ENCODE data around the gene ROBO1. TPM values are rescaled to one million over a fixed set of nuclear protein-coding genes. Genes with fewer than 3 reads are reported as not detected.

ROBO1 gene
- total RNA-seq, 1 donor from 2014 or later: 31.7 TPM

DNA sequence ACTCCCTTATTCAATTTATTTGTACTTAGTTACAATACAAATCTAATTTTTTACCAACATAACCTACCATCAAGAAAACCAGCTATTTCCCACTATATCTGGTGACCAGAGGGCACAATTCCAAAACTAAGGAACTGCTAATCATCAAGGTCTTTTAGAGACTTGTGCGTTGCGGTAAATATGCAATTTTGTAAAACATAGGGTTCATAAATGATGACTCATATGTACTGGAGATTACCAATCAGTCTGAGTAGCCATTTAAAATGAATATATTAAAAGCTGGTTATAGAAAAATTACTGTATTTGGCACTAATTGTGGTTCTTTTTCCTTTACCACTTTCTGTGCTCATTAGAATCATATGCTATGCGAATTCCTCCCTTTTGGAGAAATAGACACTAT lies 859.6 kb downstream of the ROBO1 start:
- no peaks in the 10 kb centered on the region for H3K27me3 ChIP-seq (ENCODE audit: control insufficient read depth, insufficient read depth, low read length)
- no peak for TF ChIP-seq CTCF (IDR thresholded peaks at IDR 0.05; ENCODE audit: insufficient read depth, low read length, poor library complexity, severe bottlenecking)
- H3K36me3 ChIP-seq (ENCODE audit: control insufficient read depth, insufficient read depth, low read length): no peaks in the 10 kb centered on the region
- no peak overlapping the region for H3K4me3 ChIP-seq (ENCODE audit: low read depth, low read length)
- no peak for DNase-seq (ENCODE audit: low read depth)

DNA sequence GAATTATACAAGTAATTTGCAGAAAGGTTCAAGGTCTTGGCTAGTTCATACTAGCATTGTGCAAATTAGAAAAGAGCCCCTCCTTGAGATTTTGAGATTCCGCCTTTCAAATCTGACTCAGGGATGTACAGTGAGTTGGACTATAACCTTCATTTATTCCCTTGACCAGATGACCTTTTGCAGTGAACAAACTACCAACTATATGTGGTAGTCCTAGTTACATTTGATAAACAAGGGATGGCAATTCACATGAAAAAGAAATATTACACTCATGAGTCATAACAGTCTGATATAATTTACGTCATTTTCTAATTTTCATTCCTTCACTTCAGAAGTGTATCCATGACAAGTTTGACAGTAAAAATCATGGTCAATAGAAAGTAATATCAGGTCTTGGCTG lies 860.4 kb downstream of the ROBO1 start:
- no peak for TF ChIP-seq CTCF (IDR thresholded peaks at IDR 0.05; ENCODE audit: insufficient read depth, low read length, poor library complexity, severe bottlenecking)
- Histone ChIP-seq H3K36me3 (ENCODE audit: control insufficient read depth, insufficient read depth, low read length) (no peaks in the 10 kb centered on the region), H3K27me3 (ENCODE audit: control insufficient read depth, insufficient read depth, low read length) (no peaks in the 10 kb centered on the region), H3K4me3 (ENCODE audit: low read depth, low read length) (no peak overlapping the region)
- no peak for DNase-seq (ENCODE audit: low read depth)

GRCh38 chr3:78906930-78907329 lies 860.9 kb downstream of the ROBO1 start:
- no peak for DNase-seq (ENCODE audit: low read depth)
- TF ChIP-seq CTCF (IDR thresholded peaks at IDR 0.05; ENCODE audit: insufficient read depth, low read length, poor library complexity, severe bottlenecking): no peak

GRCh38 chr3:78906245-78906644 lies 861.6 kb downstream of the ROBO1 start:
- H3K36me3 ChIP-seq (ENCODE audit: control insufficient read depth, insufficient read depth, low read length): no peaks in the 10 kb centered on the region
- no peaks in the 10 kb centered on the region for H3K27me3 ChIP-seq (ENCODE audit: control insufficient read depth, insufficient read depth, low read length)
- H3K4me3 ChIP-seq (ENCODE audit: low read depth, low read length): no peak overlapping the region
- no peak for TF ChIP-seq CTCF (IDR thresholded peaks at IDR 0.05; ENCODE audit: insufficient read depth, low read length, poor library complexity, severe bottlenecking)
- DNase-seq (ENCODE audit: low read depth): no peak

More at GRCh38 chr3:78906930-78907329, 860.9 kb downstream of the ROBO1 start:
- no peak overlapping the region for H3K4me3 ChIP-seq (ENCODE audit: low read depth, low read length)
- H3K27me3 ChIP-seq (ENCODE audit: control insufficient read depth, insufficient read depth, low read length): no peaks in the 10 kb centered on the region
- no peaks in the 10 kb centered on the region for H3K36me3 ChIP-seq (ENCODE audit: control insufficient read depth, insufficient read depth, low read length)

- no peak for DNase-seq (ENCODE audit: low read depth)
- no peaks in the 10 kb centered on the region for H3K36me3 ChIP-seq (ENCODE audit: control insufficient read depth, insufficient read depth, low read length)
- TF ChIP-seq CTCF (IDR thresholded peaks at IDR 0.05; ENCODE audit: insufficient read depth, low read length, poor library complexity, severe bottlenecking): no peak
- no peaks in the 10 kb centered on the region for H3K27me3 ChIP-seq (ENCODE audit: control insufficient read depth, insufficient read depth, low read length)
- H3K4me3 ChIP-seq (ENCODE audit: low read depth, low read length): no peak overlapping the region
These were observed 862.1 kb downstream of the ROBO1 start for GRCh38 chr3:78905700-78906099.

DNA sequence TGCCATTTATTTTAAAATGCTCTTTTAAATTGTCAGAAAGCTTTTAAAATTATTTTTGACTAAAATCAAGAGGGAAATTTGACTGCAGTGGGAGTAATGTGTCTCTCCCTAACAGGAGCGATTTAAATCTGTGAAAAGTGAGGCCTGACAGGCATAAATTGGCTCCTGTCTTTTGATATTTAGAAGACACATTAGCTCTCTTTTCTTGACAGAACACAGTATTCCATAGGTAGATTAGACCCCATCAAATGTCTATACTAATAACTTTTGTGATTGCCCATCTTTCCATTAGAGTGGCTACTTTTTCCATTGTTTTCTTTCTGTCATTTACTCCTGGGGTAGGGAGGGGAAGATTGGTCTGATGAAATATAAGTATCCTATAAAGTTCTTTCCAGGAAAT lies 866.3 kb downstream of the ROBO1 start:
- no peak for TF ChIP-seq CTCF (IDR thresholded peaks at IDR 0.05; ENCODE audit: insufficient read depth, low read length, poor library complexity, severe bottlenecking)
- Histone ChIP-seq H3K27me3 (ENCODE audit: control insufficient read depth, insufficient read depth, low read length) (no peaks in the 10 kb centered on the region), H3K36me3 (ENCODE audit: control insufficient read depth, insufficient read depth, low read length) (no peaks in the 10 kb centered on the region), H3K4me3 (ENCODE audit: low read depth, low read length) (no peak overlapping the region)
- DNase-seq (ENCODE audit: low read depth): no peak
